Measurements from ENCODE around the gene ATL3.

ATL3 gene

GRCh38 chr11:63589000-63589399, 82.2 kb downstream of the ATL3 start (continued):
- TF ChIP-seq ZBTB6 (tag by site-specific recombination; IDR thresholded peaks at IDR 0.05) (no peak), ZSCAN30 (tag by site-specific recombination; IDR thresholded peaks at IDR 0.05) (no peak), ZNF366 (tag by site-specific recombination; conservative IDR thresholded peaks at IDR 0.05) (no peak), ZNF19 (tag by site-specific recombination; IDR thresholded peaks at IDR 0.05; ENCODE audit: low read depth) (no peak), ZNF623 (tag by site-specific recombination; IDR thresholded peaks at IDR 0.05) (no peak), ZNF837 (tag by site-specific recombination; IDR thresholded peaks at IDR 0.05) (no peak), ZNF548 (tag by site-specific recombination; IDR thresholded peaks at IDR 0.05) (no peak), ZBTB11 (tag by site-specific recombination; conservative IDR thresholded peaks at IDR 0.05; ENCODE audit: low read depth) (no peak)

GRCh38 chr11:63586451-63587166, 84.6 kb downstream of the ATL3 start:
- POLR2A ChIA-PET, result no interaction called here
- CTCF ChIA-PET, result no interaction called here
- H3K36me3 ChIP-seq (ENCODE audit: control insufficient read depth in 2 of 2, insufficient read depth in 1 of 2, low read length in 2 of 2), result peaks cover 0 to 32% of the 10 kb centered on the region in 2 experiments; a peak in 1 of 3 replicates

More at GRCh38 chr11:63586451-63587166, 84.6 kb downstream of the ATL3 start:
- TF ChIP-seq KLF9 (tag by site-specific recombination; IDR thresholded peaks at IDR 0.05; ENCODE audit: low read depth) (no peak), ZNF184 (tag by site-specific recombination; IDR thresholded peaks at IDR 0.05) (no peak), ATF2 (tag by site-specific recombination; IDR thresholded peaks at IDR 0.05; ENCODE audit: low read depth) (no peak), ZNF280C (tag by site-specific recombination; IDR thresholded peaks at IDR 0.05) (no peak), GLIS2 (tag by site-specific recombination; IDR thresholded peaks at IDR 0.05) (no peak), ZNF658 (tag by site-specific recombination; IDR thresholded peaks at IDR 0.05) (no peak)
- Histone ChIP-seq H3K9me3 (ENCODE audit: control insufficient read depth, insufficient read depth, low read depth, low read length) (no peaks in the 10 kb centered on the region), H3K27ac (ENCODE audit: extremely low read depth, low read depth, low read length) (no peak overlapping the region), H3K4me3 (ENCODE audit: low read depth, low read length) (no peak overlapping the region), H3K4me1 (ENCODE audit: control insufficient read depth, insufficient read depth, low read length) (no peaks in the 10 kb centered on the region)
